HG02885 (cell line): ENCODE data around the gene ATG3.
"Not testable (repeated sequence)": the region's sequence is repeated elsewhere in the genome, so short reads cannot be mapped to it uniquely, and the experiment has no call there.

Source experiments
- ATAC-seq: cut with Tn5 transposase; IDR thresholded peaks from one replicate; pipeline ENCODE4 v1.9.1; 2021; ENCODE audit warnings: mild to moderate bottlenecking; ENCODE audit not compliant: unreplicated experiment, poor library complexity

Gene ATG3

DNA sequence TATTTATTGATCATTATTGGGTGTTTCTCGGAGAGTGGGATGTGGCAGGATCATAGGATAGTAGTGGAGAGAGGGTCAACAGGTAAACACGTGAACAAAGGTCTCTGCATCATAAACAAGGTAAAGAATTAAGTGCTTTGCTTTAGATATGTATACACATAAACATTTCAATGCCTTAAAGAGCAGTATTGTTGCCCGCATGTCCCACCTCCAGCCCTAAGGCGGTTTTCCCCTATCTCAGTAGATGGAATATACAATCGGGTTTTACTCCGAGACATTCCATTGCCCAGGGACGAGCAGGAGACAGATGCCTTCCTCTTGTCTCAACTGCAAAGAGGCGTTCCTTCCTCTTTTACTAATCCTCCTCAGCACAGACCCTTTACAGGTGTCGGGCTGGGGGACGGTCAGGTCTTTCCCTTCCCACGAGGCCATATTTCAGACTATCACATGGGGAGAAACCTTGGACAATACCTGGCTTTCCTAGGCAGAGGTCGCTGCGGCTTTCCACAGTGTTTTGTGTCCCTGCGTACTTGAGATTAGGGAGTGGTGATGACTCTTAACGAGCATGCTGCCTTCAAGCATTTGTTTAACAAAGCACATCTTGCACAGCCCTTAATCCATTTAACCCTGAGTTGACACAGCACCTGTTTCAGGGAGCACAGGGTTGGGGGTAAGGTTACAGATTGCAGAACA, 2.6 kb upstream of the ATG3 start:
- not testable (repeated sequence) for ATAC-seq

DNA sequence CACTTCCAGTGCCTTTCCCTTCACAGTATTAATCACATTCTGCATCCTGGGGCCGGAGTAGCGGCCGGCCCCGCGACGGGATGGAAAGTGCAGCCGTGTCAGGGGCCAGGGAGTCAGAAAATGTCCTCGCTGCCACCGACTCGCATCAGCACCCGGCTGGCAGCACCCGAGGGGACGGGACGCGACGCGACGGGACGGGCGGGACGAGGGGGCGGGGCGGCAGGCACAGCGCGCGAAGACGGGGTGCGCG, 353 bp downstream of the ATG3 start:
- ATAC-seq = peak; percentile 48

DNA sequence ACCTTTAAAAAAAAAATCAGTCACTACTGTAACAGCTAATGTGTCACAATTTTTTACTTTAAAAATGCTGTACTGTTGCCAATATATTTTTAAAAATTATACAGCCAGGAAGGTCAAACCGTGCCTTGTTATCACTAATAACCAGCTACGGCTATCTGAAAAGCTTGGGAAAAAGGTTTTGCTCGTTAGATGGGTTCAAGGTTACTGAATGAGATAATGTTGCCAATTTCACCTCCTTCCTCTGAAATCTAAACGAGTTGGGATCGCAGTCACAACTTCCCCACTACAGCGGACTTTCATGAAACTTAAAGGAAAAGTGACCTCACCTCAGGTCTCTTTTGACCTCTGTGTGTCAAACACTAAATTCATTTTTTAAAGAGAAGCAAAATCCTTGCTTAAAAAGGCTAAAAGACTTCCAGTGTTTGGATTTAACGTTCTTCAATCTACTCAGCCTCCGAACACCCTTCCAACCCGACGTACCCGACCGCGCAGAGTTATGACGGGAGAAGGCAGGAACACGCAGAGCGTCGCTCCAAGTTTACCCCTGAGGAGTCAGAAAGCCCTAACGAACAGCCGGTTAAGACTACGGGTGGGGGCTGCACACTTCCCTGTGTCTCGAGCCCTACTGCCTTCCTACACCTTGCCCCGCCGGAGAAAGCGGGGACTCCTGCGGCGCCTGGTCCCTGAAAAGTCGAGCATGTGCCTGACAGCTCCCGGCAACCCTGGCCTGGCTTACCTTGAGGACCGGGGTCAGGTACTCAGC, 860 bp downstream of the ATG3 start:
- ATAC-seq = peak; percentile 27

DNA sequence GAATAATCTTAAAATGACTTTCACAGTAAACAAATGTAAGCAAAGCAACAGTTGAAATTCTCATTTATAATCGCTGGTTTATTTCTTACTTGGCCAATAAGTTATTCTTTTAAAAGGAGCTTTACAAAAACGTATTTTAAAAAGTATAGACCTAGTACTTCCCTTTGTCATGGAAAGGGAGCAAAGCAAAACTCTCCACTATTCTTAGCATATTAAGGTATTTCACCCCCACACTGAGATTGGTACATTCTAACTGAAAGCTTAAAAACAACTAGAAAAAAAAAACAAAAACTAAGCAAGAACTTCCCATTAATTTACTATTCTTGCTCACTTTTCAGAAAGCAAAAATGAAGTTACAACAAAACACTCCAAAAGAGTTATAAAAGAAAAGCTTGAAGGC, 1.5 kb downstream of the ATG3 start:
- ATAC-seq = no peak

DNA sequence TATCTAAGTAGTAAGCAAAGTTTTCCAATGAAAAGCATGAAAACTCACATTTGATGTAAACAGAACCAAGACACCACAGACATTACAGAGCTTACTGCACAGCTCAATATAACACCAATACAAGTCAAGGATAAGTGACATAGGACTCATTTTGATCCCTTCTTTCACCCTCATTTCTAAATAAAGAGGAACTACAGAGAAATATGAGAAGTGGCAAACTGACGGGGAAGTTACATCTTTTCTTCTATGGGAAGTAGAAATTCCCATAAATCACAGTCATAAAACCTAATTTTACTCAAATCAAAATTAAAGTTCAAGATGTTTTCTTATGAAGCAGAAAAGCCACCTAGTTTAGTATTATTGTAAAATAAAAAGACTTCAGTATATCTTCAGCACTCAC, 3.8 kb downstream of the ATG3 start:
- ATAC-seq = no peak

DNA sequence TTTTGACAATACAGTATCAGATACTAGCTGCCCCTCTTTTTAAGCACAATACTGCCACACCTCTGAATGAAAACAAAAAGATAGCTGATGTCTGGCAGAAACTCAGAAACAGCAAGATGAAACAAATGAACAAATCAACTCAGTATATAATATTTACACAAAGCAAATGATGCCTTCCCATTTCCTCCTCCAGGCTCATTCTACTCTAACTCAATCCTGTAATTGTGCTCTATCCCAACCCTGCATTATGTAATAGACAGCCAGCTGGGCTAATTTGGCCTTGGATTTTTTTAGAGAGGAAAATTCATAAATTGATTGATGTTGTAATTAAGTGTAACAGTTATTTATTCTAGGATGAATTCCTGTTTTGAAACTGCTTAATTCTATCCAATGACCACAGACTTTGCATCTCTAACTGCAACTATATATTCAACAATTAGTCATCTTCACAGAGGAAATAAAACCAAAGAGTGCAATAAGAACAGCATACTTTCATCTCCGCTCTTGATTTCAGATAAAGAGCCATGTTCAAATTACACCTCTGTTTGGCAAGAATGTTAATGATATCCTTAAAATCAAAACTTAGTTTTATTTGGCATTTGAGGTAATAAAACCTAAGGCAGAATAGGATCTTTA, 6.1 kb downstream of the ATG3 start:
- ATAC-seq = no peak

DNA sequence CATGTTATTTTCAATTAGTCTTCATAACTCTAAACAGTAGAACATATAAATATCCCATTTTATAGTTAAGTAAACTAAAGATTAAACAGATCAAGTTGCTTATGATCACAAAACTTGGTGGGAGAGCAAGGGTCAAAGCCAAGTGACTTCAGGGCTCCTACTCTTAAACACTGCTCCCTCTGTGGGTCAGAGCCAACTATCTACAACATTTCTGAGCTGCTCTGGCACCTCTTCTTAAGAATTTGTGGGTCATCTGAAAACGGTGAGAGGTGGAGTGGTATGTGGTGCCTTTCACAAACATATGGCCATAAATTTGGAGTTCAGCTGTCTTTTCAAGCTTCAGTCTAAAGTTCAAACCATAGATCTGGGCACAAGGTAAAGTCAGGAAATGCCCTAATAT, 10.9 kb downstream of the ATG3 start:
- no peak for ATAC-seq

DNA sequence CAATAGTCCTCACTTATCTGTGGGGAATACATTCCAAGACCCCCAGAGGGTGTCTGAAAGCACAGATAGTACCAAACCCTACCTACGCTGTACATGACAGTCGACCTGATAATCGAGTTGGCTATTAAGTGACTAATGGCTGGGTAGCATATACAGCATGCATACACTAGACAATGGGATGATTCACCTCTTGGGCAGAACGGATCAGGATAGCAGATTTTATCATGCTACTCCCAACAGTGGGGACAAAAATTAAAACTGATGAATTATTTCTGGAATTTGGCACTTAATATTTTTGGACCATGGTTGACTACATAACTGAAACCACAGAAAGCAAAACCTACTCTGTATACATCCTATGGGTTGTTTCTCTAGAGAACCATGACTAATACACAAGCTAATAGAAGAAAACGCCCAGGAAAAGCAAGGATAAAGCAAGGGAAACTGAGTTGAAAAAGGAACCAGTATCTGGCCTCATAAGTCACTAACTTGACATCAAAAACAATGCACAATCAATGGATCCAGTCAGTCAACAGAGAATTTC, 15.5 kb downstream of the ATG3 start:
- no peak for ATAC-seq

DNA sequence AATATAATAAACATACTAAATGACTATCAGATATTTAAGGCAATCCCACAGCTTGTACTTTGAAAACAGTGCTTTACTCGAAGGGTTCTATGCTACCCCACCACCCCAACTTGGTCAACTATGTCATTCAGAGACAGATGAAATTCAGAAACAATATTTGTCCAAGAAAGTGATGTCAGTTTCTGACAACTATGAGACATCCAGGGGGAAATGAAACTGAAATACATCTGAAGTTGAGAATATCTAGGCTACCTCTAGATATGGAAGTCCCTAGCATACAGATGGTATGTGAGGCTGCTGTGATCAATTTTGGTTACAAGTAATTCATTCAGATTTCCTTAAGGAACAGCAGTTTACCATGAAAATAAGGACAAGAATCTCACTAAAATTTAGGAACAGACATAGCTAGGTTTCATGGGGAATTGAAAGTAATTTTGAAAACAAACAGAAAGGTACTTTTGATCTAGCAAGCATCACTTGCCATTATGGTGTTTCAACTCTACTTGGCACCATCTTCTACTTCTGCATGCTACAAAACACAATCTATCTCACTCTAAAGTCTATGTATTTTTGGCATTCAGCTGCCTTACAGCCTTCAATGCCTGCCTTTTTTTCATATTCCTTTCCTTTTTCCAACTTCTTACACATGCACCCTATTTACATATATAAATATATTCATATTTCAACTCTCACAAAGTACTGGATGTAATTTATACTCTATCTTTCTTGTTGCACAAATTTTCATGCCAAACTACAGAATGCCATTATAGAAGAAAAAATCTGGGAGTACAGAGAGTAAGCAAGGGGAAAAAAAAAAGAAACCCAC, 21.7 kb downstream of the ATG3 start:
- peak; percentile 94 for ATAC-seq

DNA sequence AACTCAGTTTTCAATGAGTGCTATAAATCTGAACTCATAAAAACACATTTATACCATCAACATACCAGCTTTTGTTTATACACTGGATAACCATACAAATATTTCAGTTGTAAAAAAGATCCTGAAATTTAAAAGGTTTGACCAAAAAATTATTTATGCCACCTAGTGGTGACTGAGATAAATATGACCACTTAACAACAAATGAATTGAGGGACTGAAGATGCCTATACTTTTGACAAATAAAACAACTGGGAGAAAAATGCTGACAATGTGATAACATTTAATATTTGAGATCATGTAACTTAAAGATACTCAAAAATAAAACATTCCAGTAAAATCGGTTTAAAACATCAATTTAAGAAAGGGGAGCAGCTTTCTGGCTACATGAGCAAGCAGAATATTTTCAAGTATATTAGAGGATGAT, 30.4 kb downstream of the ATG3 start:
- ATAC-seq = no peak

DNA sequence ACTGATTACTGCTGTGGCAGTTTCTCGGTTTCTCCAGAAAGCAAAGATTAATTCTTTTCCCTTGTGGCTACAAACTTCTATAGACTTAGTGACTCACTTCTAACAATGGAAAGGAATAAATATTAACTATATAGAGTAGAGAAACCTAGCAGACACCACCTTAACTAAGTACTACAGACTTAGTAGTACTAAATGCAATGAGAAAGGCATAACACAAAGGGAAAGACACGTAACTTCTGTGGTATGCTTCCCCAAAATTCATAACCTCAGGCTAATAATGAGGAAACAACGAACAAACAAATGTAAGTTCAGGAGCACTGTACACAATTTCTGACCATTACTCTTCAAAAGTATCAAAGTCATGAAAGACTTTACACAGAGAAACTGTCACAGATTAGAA, 31.2 kb downstream of the ATG3 start:
- ATAC-seq = no peak

DNA sequence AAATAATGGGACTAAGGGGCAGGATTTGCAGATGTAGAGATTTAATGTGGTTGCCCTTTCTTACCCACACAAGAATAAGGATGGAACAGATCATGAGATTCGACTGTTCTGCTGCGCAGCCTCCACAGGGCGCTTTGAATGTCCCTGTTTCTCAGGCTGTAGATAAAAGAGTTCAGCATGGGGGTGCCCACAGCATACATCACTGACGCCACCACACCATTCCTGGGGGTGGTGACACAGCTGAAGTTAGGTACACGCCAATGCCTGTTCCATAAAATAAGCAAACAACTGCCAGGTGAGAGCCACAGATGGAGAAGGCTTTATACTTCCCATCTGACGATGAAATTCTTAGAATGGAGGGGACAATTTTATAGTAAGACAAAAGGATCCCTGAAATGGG, 37.6 kb downstream of the ATG3 start:
- ATAC-seq = not testable (repeated sequence)

DNA sequence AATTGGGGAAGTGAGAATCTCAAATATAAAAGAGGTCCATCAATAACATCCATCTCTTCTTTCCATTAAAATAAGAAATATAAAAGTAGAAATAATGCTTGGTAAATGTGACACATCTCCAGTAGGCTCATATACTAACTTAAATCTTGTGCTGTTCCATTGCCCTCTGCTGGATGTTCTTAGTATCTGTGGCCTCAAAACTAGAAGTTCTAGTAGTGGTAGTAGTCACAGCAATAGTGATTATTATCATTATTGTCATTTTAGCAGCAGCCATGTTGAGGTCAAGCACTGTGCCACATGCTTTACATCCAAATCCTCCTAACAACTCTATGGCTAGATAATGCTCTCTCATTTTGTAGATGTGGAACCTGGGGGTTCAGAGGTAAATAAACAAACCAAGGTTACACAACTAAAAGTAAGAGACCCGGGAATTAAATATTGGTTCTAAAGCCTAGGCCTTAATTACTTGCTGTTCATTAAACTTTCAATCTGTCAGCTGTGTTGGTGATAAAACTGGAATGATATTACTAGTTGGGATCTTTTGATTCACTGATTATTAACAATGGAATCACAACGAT, 42.2 kb downstream of the ATG3 start:
- peak; percentile 69 for ATAC-seq

DNA sequence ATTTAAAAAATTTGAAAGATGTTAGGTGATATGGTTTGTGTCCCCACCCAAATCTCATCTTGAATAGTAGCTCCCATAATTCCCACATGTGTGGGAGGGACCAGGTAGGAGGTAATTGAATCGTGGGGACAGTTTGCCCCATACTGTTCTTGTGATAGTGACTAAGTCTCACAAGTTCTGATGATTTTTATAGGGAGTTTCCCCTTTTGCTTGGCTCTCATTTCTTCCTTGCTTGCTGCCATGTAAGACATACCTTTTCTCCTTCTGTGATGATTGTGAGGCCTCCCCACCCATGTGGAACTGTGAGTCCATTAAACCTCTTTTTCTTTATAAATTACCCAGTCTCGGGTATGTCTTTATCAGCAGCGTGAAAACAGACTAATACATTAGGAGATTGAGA, 42.8 kb downstream of the ATG3 start:
- ATAC-seq = not testable (repeated sequence)

DNA sequence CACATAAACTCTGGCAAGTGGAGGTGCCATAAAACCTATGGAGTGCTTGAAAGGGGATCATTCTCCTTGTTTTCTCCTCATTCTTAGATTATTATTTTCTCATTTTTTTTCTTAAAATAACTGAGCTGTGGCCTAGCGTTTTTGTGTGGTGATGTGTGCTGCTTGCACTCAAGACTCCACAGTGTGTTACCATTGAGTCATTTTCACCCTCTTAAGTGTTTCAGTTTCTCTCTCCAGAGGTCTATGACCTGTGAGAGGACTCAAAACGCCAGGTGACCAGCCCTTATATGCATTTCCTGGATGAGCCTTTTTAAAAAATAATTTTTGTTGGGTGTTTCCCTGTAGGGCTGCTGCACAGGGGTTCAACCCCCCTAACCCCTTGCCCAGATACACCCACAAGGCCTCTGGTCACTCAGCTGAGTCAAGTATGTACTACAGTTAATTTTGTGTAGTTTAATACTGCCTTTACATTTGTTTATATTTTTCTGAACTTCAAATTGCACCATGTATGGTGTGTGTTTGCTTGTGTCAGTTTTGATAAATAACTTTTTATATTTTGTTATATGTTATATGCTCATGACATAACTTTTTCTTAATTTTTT, 47.1 kb downstream of the ATG3 start:
- peak; percentile 100 for ATAC-seq

DNA sequence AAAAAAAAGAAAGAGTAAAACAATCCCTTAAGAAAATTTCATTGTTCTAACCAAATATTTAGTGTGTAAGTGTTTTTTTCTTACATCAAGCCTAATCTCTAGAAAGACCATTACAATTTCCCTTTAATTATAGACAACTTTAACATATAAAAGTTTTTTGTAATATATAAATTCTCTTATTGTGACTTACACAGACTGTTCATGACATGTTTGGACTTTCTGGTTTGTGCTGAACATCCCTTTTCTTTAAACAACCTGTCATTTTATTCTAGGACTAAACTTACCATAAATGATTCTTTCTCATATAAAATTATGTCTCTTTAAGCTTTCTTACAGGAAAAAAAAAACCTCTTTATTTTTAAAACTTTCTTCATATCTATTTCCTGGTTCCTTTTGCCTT, 49.4 kb downstream of the ATG3 start:
- no peak for ATAC-seq

DNA sequence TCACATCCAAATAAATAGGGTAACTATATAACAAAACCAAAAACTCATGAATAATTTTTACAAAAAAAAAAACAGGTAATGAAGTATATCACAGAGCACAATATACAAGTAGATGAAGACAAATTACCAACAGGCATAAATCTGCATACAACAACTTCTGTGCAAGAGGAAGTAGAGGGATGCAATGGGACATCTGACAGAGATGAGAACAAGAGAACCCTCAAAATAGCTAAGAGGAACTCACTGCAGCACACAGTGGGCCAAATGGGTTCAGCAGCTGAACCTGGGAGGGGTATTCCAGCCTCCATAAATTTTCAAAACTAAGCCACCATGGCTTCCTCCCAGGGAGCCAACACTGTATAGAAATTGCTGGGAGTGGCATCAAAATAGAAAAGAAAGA, 52.9 kb downstream of the ATG3 start:
- no peak for ATAC-seq

DNA sequence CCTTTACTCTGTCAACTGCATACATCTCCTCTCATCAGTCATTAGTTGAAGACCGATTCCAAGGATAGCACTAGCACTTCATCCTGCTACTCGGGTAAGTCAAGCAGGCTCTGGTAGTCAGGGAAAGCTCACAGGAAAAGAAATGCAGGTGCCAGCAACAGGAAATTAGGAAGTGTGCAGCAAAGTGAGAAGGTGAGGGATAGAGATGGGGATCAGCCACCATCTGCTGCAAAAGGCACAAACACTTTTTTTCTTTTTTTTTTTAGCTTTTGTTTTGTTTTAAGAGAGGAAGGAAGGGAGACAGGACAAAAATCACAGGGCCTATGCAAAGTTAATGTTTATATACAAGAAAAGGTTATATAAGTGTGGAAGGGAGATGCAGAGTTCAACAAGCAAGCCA, 53.5 kb downstream of the ATG3 start:
- ATAC-seq = no peak

DNA sequence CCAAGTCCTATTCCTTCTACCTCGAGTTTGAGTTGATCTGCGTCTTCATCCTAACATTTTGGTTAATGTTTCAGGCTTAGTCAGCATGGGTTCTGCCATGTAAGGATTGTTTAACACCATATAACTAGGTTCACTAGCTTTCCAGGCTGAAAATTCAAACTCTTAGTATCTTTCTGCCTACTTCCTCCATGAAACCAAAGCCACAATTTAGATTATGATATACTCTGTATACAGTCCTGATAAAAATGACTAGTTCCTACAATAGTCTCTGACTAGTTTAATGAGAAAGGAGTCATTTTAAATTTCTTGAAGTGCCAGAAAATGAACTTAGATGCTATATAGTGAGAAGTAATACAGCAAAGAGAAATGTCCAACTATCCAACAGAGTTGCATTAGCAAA, 55.9 kb downstream of the ATG3 start:
- no peak for ATAC-seq

DNA sequence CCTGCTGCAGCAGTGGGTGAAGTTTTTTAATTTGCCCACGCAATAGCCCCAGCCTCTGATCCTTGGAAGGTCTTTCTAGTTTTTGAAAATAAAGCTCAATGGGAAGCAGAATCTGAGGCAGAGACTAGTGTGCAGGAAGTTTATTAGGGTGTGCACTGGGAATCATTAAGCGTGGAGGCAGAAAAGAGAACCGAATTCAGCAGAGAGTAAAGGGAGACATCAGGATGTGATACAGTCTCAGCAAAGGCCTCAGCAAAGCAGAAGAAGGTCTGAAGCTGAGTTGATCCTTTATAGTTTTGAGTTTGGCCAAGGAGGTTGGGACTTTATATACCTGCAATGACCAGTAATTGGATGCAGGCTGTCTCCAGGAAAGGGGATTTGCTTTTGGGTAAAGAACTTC, 57.6 kb downstream of the ATG3 start:
- no peak for ATAC-seq
